Heart right ventricle (tissue), 16 donors: ENCODE results near the gene HS3ST1. TPM values are rescaled to one million over a fixed set of nuclear protein-coding genes. Genes with fewer than 3 reads are reported as not detected.

Source experiments
- ATAC-seq, 8 donors: fragments of 200-7000 bp; cut with Tn5 transposase; one replicate each; pipeline ENCODE4 v1.9.1; 2020; ENCODE audit warnings: mild to moderate bottlenecking in 8 of 8, moderate library complexity in 8 of 8, moderate number of reproducible peaks in 1 of 8
- DNase-seq, 2 donors: peaks; one replicate each; pipeline ENCODE4 v3.0.0-alpha.2; 2020
- H3K27ac ChIP-seq, 10 donors: fragments of 200-600 bp; sonication (generic) in 2 of 10; one replicate each; pipeline versions ENCODE4 v1.5.0 to v1.8.0; 2020 to 2022; ENCODE audit warnings: mild to moderate bottlenecking in 3 of 10
- H3K27me3 ChIP-seq, 7 donors: fragments of 200-600 bp; one replicate each; pipeline ENCODE4 v1.8.0; 2021 to 2022; ENCODE audit warnings: mild to moderate bottlenecking in 2 of 7
- H3K36me3 ChIP-seq, 9 donors: fragments of 200-600 bp; sonication (generic) in 1 of 9; one replicate each; pipeline versions ENCODE4 v1.5.0 to v1.8.0; 2020 to 2022; ENCODE audit warnings: mild to moderate bottlenecking in 2 of 9
- H3K4me1 ChIP-seq, 9 donors: fragments of 200-600 bp; sonication (generic) in 1 of 9; one replicate each; pipeline versions ENCODE4 v1.5.0 to v1.8.0; 2020 to 2022; ENCODE audit warnings: mild to moderate bottlenecking in 4 of 9
- H3K4me3 ChIP-seq, 10 donors: fragments of 200-600 bp; sonication (generic) in 2 of 10; one replicate each; pipeline versions ENCODE4 v1.5.0 to v1.8.0; 2020 to 2022; ENCODE audit warnings: mild to moderate bottlenecking in 7 of 10, moderate library complexity in 2 of 10
- H3K9me3 ChIP-seq, 11 donors: fragments of 200-600 bp in 10 of 11; sonication (generic) in 2 of 11; one replicate each; pipeline versions ENCODE4 v1.5.0 to v1.8.0; 2013 to 2022; ENCODE audit warnings: mild to moderate bottlenecking in 2 of 11, control low read depth in 1 of 11, moderate library complexity in 1 of 11
- WGBS, 2 donors: extraction: QIAGEN DNeasy Blood & Tissue Kit; methylation state at CpG; one replicate each; pipeline ENCODE4 v1.1.7; 2013; ENCODE audit warnings: inconsistent platforms in 1 of 2; 5-methylcytosine and 5-hydroxymethylcytosine counted together
- intact Hi-C, 10 donors: fragments of 100-400 bp; cut with DNase I; formaldehyde crosslinking; loops; one replicate each; pipeline versions ENCODE4 v1.11.1 to v1.14.2; 2022
- polyA plus RNA-seq, 2 donors: library from polyadenylated mRNA; stranded (reverse); fragments of 200-250 nt; gene quantifications; one replicate each; pipeline ENCODE4 v1.2.3, GENCODE V29; 2013
- total RNA-seq, 10 donors: library from RNA; stranded (reverse); fragmentation: NEBNext Ultra II Directional in 3 of 10; extraction: Animal tissue kit (Norgen Biotek cat#: 25700) in 3 of 10; gene quantifications; one replicate each; pipeline versions ENCODE4 v1.2.1 to v1.2.4, GENCODE V29; 2021 to 2023
- TF ChIP-seq, protein P1 (sequence below), 9 donors: fragments of 200-600 bp; sonication (generic) in 2 of 9; IDR thresholded peaks; one replicate each; pipeline versions ENCODE4 v1.5.0 to v1.8.0; 2021 to 2022; ENCODE audit warnings: antibody characterized with exemption in 9 of 9, mild to moderate bottlenecking in 5 of 9, moderate library complexity in 1 of 9
- donor health status: Arrhythmogenic right ventricular cardiomyopathy.
- donor health status: ischemic (EF 13 %, LVEDD 7.1; RV severe dilation, severe dysfunction).
- donor health status: healthy with polysubstance abuse.
- donor health status: DM: no; HTN: yes; CAD: no.
- donor health status: DM: no; HTN: no; CAD: no.
- donor health status: ischemic (EF 25% LVEDD 6.9; RV normal size, moderate dysfunction).
- donor health status: ischemic (EF 25% LVEDD 5.7; RV mildly dilated, moderate dysfunction).
- donor health status: healthy.
- donor health status: DM: yes; HTN: yes; CAD: no.
- donor health status: Ischemic cardiomyopathy.
- donor health status: ischemic (EF 35%, LVEDD 5.7; RV mildly dilated, moderate dysfunction).
- donor health status: nonischemic (EF 11% LVEDD 7.7; RV severe dilation, severe dysfunction).
- donor health status: DM: yes; HTN: yes; CAD: no.
- donor health status: PGD.
- donor health status: ischemic (EF 29% LVEDD 5.4; RV normal size, mild dysfunction).
- donor health status: nonischemic (EF 23%, LVEDD 6.1; RV moderate dilation, normal function).

HS3ST1 gene
- total and polyA plus RNA-seq, 12 donors, result 0.27 to 2.1 (median 1.1) TPM

DNA sequence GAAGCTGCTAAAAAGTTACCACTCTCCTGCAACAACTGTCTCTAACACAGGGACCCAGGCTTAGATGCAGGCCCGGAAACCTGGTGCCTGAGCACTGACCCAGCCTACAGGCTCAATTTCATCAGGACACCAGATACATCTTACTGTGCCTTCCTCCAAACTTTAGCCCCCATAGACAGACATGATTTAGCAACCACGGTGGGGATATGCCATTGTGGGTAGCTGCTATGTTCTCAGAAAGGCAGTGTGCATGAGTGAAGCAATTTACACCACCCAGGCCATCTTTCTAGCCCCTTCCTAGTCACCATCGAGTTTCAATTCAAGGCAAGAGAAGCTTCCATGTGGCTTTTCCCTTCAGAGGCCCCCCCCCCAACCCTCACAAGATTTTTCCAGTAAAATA lies 2.7 kb downstream of the HS3ST1 start:
- Histone ChIP-seq H3K9me3 (no peaks in the 10 kb centered on the region), H3K36me3 (no peaks in the 10 kb centered on the region), H3K4me1 (peaks cover 0 to 33% (median 22%) of the 10 kb centered on the region in 9 donors), H3K27ac (no peak overlapping the region), H3K4me3 (peak overlapping the region in 2 of 10 donors; percentile 64 to 78), H3K27me3 (peaks cover 0 to 45% (median 24%) of the 10 kb centered on the region in 7 donors)
- 79 to 86% methylated on average over 3 of the region's 3 CpGs for WGBS, 2 donors
- intact Hi-C loops, result loop anchor here (5.0 to 10.0 kb wide), 9 partner anchors 196 to 861 kb away; no protein-coding TSS in a partner anchor
- ATAC-seq, result no peak
- no peak for DNase-seq
- TF ChIP-seq, protein P1, sequence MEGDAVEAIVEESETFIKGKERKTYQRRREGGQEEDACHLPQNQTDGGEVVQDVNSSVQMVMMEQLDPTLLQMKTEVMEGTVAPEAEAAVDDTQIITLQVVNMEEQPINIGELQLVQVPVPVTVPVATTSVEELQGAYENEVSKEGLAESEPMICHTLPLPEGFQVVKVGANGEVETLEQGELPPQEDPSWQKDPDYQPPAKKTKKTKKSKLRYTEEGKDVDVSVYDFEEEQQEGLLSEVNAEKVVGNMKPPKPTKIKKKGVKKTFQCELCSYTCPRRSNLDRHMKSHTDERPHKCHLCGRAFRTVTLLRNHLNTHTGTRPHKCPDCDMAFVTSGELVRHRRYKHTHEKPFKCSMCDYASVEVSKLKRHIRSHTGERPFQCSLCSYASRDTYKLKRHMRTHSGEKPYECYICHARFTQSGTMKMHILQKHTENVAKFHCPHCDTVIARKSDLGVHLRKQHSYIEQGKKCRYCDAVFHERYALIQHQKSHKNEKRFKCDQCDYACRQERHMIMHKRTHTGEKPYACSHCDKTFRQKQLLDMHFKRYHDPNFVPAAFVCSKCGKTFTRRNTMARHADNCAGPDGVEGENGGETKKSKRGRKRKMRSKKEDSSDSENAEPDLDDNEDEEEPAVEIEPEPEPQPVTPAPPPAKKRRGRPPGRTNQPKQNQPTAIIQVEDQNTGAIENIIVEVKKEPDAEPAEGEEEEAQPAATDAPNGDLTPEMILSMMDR (IDR thresholded peaks at IDR 0.05), result no peak

DNA sequence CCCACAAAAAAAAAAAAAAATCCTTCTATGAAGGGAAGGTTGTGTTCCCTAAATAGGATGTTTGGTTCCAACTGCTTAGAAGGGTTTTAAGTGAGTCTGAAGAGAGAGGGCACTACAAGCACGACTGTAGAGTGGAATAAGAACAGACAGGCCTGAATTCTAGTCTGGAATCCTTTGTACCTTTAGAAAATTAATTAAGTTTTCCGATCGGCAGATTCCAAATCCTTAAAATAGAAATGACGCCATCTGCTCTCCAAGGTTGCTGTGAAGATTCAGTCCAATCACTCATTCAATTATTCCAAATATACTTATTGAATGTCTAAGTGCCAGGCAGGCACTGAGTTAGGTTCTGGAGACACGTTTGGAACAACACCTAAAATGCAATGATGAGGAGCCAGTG lies 3.8 kb downstream of the HS3ST1 start:
- intact Hi-C loops, result loop anchor here (5.0 to 10.0 kb wide), 9 partner anchors 197 to 860 kb away; no protein-coding TSS in a partner anchor
- Histone ChIP-seq H3K27me3 (peaks cover 0 to 36% (median 24%) of the 10 kb centered on the region in 7 donors), H3K27ac (no peak overlapping the region), H3K36me3 (no peaks in the 10 kb centered on the region), H3K4me3 (no peak overlapping the region), H3K4me1 (peaks cover 0 to 33% (median 22%) of the 10 kb centered on the region in 9 donors), H3K9me3 (no peaks in the 10 kb centered on the region)
- no peak for ATAC-seq
- 82 to 91% methylated on average over 5 of the region's 5 CpGs for WGBS, 2 donors
- DNase-seq, result no peak
- TF ChIP-seq, protein P1 (IDR thresholded peaks at IDR 0.05), result peak in 1 of 9 donors; percentile 8

DNA sequence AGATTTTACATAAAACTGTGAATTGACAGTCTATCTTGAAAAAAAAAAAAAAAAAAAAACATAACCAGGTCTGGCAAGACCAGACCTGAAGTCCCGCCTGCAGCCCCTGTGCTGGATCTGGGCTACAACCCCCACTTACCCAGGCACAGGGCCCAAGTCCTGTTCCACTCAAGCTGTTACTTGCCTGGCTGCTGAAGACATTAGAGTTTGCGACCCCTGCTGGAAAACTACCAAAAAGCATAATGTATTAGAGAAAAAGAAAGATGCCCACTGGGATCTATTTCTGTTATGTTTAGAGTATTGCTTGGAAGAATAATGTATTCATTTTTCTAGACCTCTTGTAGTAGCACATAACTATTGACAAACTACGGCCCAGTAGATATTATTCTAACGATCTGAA lies 4.7 kb downstream of the HS3ST1 start:
- intact Hi-C loops, result loop anchor here in 8 of 10 donors (10.0 kb wide), 6 partner anchors 201 to 859 kb away; no protein-coding TSS in a partner anchor
- Histone ChIP-seq H3K36me3 (no peaks in the 10 kb centered on the region), H3K4me3 (no peak overlapping the region), H3K9me3 (no peaks in the 10 kb centered on the region), H3K27me3 (peaks cover 0 to 27% (median 24%) of the 10 kb centered on the region in 7 donors), H3K27ac (no peak overlapping the region), H3K4me1 (peaks cover 0 to 28% (median 18%) of the 10 kb centered on the region in 9 donors)
- WGBS, 2 donors, result 57 to 60% methylated on average over 4 of the region's 4 CpGs
- ATAC-seq (no peak), DNase-seq (peak in 1 of 2 donors; percentile 29)
- TF ChIP-seq, protein P1 (IDR thresholded peaks at IDR 0.05), result peak in 6 of 9 donors; percentile 14 to 46 (median 34)

DNA sequence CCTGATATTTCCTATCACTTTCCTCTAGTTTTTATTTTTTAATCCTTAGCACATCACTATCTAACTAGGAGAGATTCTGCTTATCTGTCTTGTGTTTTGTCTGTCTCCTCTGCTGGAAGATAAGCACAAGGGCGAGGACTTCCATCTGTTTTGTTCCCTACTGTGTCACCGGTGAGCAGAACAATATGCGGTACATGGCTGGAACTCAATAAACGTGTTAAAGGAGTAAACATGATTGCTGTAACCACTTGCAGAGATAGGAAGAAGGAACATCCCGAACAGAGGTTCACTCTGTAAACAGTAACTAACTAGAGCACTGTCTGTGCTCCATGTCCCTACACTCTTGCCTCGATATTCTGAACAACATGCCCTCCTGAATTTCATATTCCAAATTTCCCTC lies 5.2 kb downstream of the HS3ST1 start:
- H3K36me3 ChIP-seq, result no peaks in the 10 kb centered on the region
- peaks cover 0 to 22% (median 19%) of the 10 kb centered on the region in 7 donors for H3K27me3 ChIP-seq
- no peaks in the 10 kb centered on the region for H3K9me3 ChIP-seq
- intact Hi-C loops, result loop anchor here in 8 of 10 donors (10.0 kb wide), 6 partner anchors 201 to 859 kb away; no protein-coding TSS in a partner anchor
- TF ChIP-seq, protein P1 (IDR thresholded peaks at IDR 0.05), result no peak
- 58 to 74% methylated on average over 6 of the region's 6 CpGs for WGBS, 2 donors
- ATAC-seq (peak in 1 of 8 donors; percentile 43), DNase-seq (no peak)
- H3K4me1 ChIP-seq, result peaks cover 0 to 23% (median 16%) of the 10 kb centered on the region in 9 donors
- no peak overlapping the region for H3K27ac ChIP-seq
- no peak overlapping the region for H3K4me3 ChIP-seq
